ENCODE results near the gene RALGDS.

The RALGDS gene

GRCh38 chr9:133167096-133167730 is 46.2 kb upstream of the RALGDS start:
- POLR2A ChIA-PET, result interaction anchor here (1.6 kb wide), 1 partner anchor 136 kb away, joined by 5 read pairs; the partner anchor contains the start of gene GTF3C5
- TF ChIP-seq ZBTB1 (tag by site-specific recombination; IDR thresholded peaks at IDR 0.05), result no peak
- no peak for TF ChIP-seq ZSCAN30 (tag by site-specific recombination; IDR thresholded peaks at IDR 0.05)
- no peak for TF ChIP-seq ZNF133 (tag by site-specific recombination; IDR thresholded peaks at IDR 0.05)
- TF ChIP-seq ZNF768 (tag by site-specific recombination; IDR thresholded peaks at IDR 0.05), result no peak
- TF ChIP-seq ZNF610 (tag by site-specific recombination; IDR thresholded peaks at IDR 0.05; ENCODE audit: borderline replicate concordance), result no peak
- no peak for TF ChIP-seq MEIS1 (CRISPR knock-in tag; IDR thresholded peaks at IDR 0.05; ENCODE audit: borderline replicate concordance)
- TF ChIP-seq ZFHX2 (tag by site-specific recombination; conservative IDR thresholded peaks at IDR 0.05), result no peak
- no peak for TF ChIP-seq ZBTB6 (tag by site-specific recombination; IDR thresholded peaks at IDR 0.05)
- TF ChIP-seq ZNF433 (tag by site-specific recombination; IDR thresholded peaks at IDR 0.05; ENCODE audit: low read depth), result no peak
- TF ChIP-seq RBAK (tag by site-specific recombination; IDR thresholded peaks at IDR 0.05), result no peak
- no peak for TF ChIP-seq ZNF777 (tag by site-specific recombination; IDR thresholded peaks at IDR 0.05; ENCODE audit: borderline replicate concordance)
- no peak for TF ChIP-seq MYNN (tag by site-specific recombination; IDR thresholded peaks at IDR 0.05; ENCODE audit: borderline replicate concordance)
- Histone ChIP-seq H3K27ac (ENCODE audit: extremely low read depth, low read depth, low read length) (no peak overlapping the region), H3K36me3 (ENCODE audit: control insufficient read depth in 2 of 2, insufficient read depth in 1 of 2, low read length in 2 of 2) (no peaks in the 10 kb centered on the region), H3K4me3 (ENCODE audit: low read depth, low read length) (no peak overlapping the region), H3K4me1 (ENCODE audit: control insufficient read depth, insufficient read depth, low read length) (no peaks in the 10 kb centered on the region), H3K9me3 (ENCODE audit: control insufficient read depth, insufficient read depth, low read depth, low read length) (no peaks in the 10 kb centered on the region)
- CTCF ChIA-PET, result interaction anchor here (0.9 to 2.8 kb wide), 4 partner anchors 9 to 23 kb away, joined by 3 to 13 read pairs (median 8); no protein-coding TSS in a partner anchor

GRCh38 chr9:133166392-133166791 is 45.4 kb upstream of the RALGDS start:
- H3K27ac ChIP-seq (ENCODE audit: extremely low read depth, low read depth, low read length), result no peak overlapping the region
- no peaks in the 10 kb centered on the region for H3K4me1 ChIP-seq (ENCODE audit: control insufficient read depth, insufficient read depth, low read length)
- no peak overlapping the region for H3K4me3 ChIP-seq (ENCODE audit: low read depth, low read length)
- H3K9me3 ChIP-seq (ENCODE audit: control insufficient read depth, insufficient read depth, low read depth, low read length), result no peaks in the 10 kb centered on the region
- no peaks in the 10 kb centered on the region for H3K36me3 ChIP-seq (ENCODE audit: control insufficient read depth in 2 of 2, insufficient read depth in 1 of 2, low read length in 2 of 2)
- TF ChIP-seq ZBTB17 (tag by site-specific recombination; IDR thresholded peaks at IDR 0.05) (no peak), ZNF621 (tag by site-specific recombination; IDR thresholded peaks at IDR 0.05) (no peak), ZNF610 (tag by site-specific recombination; IDR thresholded peaks at IDR 0.05; ENCODE audit: borderline replicate concordance) (no peak), ZNF19 (tag by site-specific recombination; IDR thresholded peaks at IDR 0.05; ENCODE audit: low read depth) (no peak), ZNF132 (tag by site-specific recombination; IDR thresholded peaks at IDR 0.05; ENCODE audit: borderline replicate concordance) (no peak), INSM2 (tag by site-specific recombination; IDR thresholded peaks at IDR 0.05) (no peak)
- ChIA-PET POLR2A (no interaction called here), CTCF (interaction anchor here (0.6 to 2.8 kb wide), 4 partner anchors 15 to 22 kb away, joined by 3 to 13 read pairs (median 6); no protein-coding TSS in a partner anchor)

GRCh38 chr9:133165452-133165730 is 44.4 kb upstream of the RALGDS start:
- H3K9me3 ChIP-seq (ENCODE audit: control insufficient read depth, insufficient read depth, low read depth, low read length), result no peaks in the 10 kb centered on the region
- TF ChIP-seq ZNF114 (tag by site-specific recombination; IDR thresholded peaks at IDR 0.05) (no peak), ZNF169 (tag by site-specific recombination; IDR thresholded peaks at IDR 0.05) (no peak), HOXA7 (CRISPR knock-in tag; IDR thresholded peaks at IDR 0.05; ENCODE audit: borderline replicate concordance) (no peak), PRDM6 (tag by site-specific recombination; IDR thresholded peaks at IDR 0.05) (no peak), ZNF362 (tag by site-specific recombination; IDR thresholded peaks at IDR 0.05) (no peak), ZNF792 (tag by site-specific recombination; IDR thresholded peaks at IDR 0.05) (no peak), ZNF121 (tag by site-specific recombination; IDR thresholded peaks at IDR 0.05) (no peak), GLI4 (tag by site-specific recombination; IDR thresholded peaks at IDR 0.05) (no peak), ZNF514 (tag by site-specific recombination; IDR thresholded peaks at IDR 0.05) (no peak), EGR2 (tag by site-specific recombination; IDR thresholded peaks at IDR 0.05; ENCODE audit: low read depth) (no peak), MZF1 (tag by site-specific recombination; IDR thresholded peaks at IDR 0.05; ENCODE audit: borderline replicate concordance) (no peak)

More at GRCh38 chr9:133165452-133165730, 44.4 kb upstream of the RALGDS start:
- H3K27ac ChIP-seq (ENCODE audit: extremely low read depth, low read depth, low read length), result no peak overlapping the region
- ChIA-PET CTCF (interaction anchor here (2.8 kb wide), 1 partner anchor 16 kb away, joined by 13 read pairs; no protein-coding TSS in a partner anchor), POLR2A (no interaction called here)
- H3K4me1 ChIP-seq (ENCODE audit: control insufficient read depth, insufficient read depth, low read length), result no peaks in the 10 kb centered on the region
- H3K36me3 ChIP-seq (ENCODE audit: control insufficient read depth in 2 of 2, insufficient read depth in 1 of 2, low read length in 2 of 2), result no peaks in the 10 kb centered on the region
- H3K4me3 ChIP-seq (ENCODE audit: low read depth, low read length), result no peak overlapping the region
